ENCODE data around the gene SLC25A33.
"Not testable (repeated sequence)": the region's sequence is repeated elsewhere in the genome, so short reads cannot be mapped to it uniquely, and the experiment has no call there.

SLC25A33 gene

GRCh38 chr1:9539165-9539828 is at the start of gene SLC25A33:
Gene SLC25A33 (plus strand): TSS chr1:9539465. CDS start chr1:9539692, 227 bp downstream.
- Histone ChIP-seq H3K36me3 (ENCODE audit: insufficient read depth, low read length) (no peaks in the 10 kb centered on the region), H3K4me1 (ENCODE audit: insufficient read depth, low read length) (peaks cover 3% of the 10 kb centered on the region; the same call in 1 of the 2 replicates), H3K9ac (ENCODE audit: low read depth, low read length) (peak within 1 kb of the TSS; percentile 83), H3K9me3 (ENCODE audit: control insufficient read depth, insufficient read depth, low read length) (no peaks in the 10 kb centered on the region)

- H3K9ac ChIP-seq (ENCODE audit: low read depth, low read length), result no peak overlapping the region
- no peaks in the 10 kb centered on the region for H3K4me1 ChIP-seq (ENCODE audit: insufficient read depth, low read length)
Observed at GRCh38 chr1:9490605-9491339, 48.5 kb upstream of the SLC25A33 start.

GRCh38 chr1:9493326-9493725 is 45.9 kb upstream of the SLC25A33 start:
- Histone ChIP-seq H3K9ac (ENCODE audit: low read depth, low read length) (no peak overlapping the region), H3K36me3 (ENCODE audit: insufficient read depth, low read length) (no peaks in the 10 kb centered on the region), H3K9me3 (ENCODE audit: control insufficient read depth, insufficient read depth, low read length) (no peaks in the 10 kb centered on the region), H3K4me1 (ENCODE audit: insufficient read depth, low read length) (no peaks in the 10 kb centered on the region)

More at GRCh38 chr1:9490605-9491339, 48.5 kb upstream of the SLC25A33 start:
- no peaks in the 10 kb centered on the region for H3K9me3 ChIP-seq (ENCODE audit: control insufficient read depth, insufficient read depth, low read length)
- no peaks in the 10 kb centered on the region for H3K36me3 ChIP-seq (ENCODE audit: insufficient read depth, low read length)

GRCh38 chr1:9494936-9495758 is 44.1 kb upstream of the SLC25A33 start:
- Histone ChIP-seq H3K4me1 (ENCODE audit: insufficient read depth, low read length) (no peaks in the 10 kb centered on the region), H3K9me3 (ENCODE audit: control insufficient read depth, insufficient read depth, low read length) (no peaks in the 10 kb centered on the region), H3K9ac (ENCODE audit: low read depth, low read length) (peak overlapping the region; percentile 41; the same call in 1 of the 2 replicates), H3K36me3 (ENCODE audit: insufficient read depth, low read length) (no peaks in the 10 kb centered on the region)

- Histone ChIP-seq H3K9me3 (ENCODE audit: control insufficient read depth, insufficient read depth, low read length) (no peaks in the 10 kb centered on the region), H3K9ac (ENCODE audit: low read depth, low read length) (no peak overlapping the region), H3K36me3 (ENCODE audit: insufficient read depth, low read length) (no peaks in the 10 kb centered on the region), H3K4me1 (ENCODE audit: insufficient read depth, low read length) (no peaks in the 10 kb centered on the region)
Observed at GRCh38 chr1:9495854-9496374, 43.4 kb upstream of the SLC25A33 start.

GRCh38 chr1:9500756-9501754 is 38.2 kb upstream of the SLC25A33 start:
- H3K36me3 ChIP-seq (ENCODE audit: insufficient read depth, low read length), result no peaks in the 10 kb centered on the region
- H3K4me1 ChIP-seq (ENCODE audit: insufficient read depth, low read length), result no peaks in the 10 kb centered on the region
- H3K9ac ChIP-seq (ENCODE audit: low read depth, low read length), result no peak overlapping the region
- no peaks in the 10 kb centered on the region for H3K9me3 ChIP-seq (ENCODE audit: control insufficient read depth, insufficient read depth, low read length)

- no peaks in the 10 kb centered on the region for H3K4me1 ChIP-seq (ENCODE audit: insufficient read depth, low read length)
- H3K9me3 ChIP-seq (ENCODE audit: control insufficient read depth, insufficient read depth, low read length), result no peaks in the 10 kb centered on the region
- H3K36me3 ChIP-seq (ENCODE audit: insufficient read depth, low read length), result no peaks in the 10 kb centered on the region
- H3K9ac ChIP-seq (ENCODE audit: low read depth, low read length), result no peak overlapping the region
Observed at GRCh38 chr1:9503001-9503675, 36.1 kb upstream of the SLC25A33 start.

GRCh38 chr1:9505143-9505542 is 34.1 kb upstream of the SLC25A33 start:
- no peaks in the 10 kb centered on the region for H3K36me3 ChIP-seq (ENCODE audit: insufficient read depth, low read length)
- H3K9me3 ChIP-seq (ENCODE audit: control insufficient read depth, insufficient read depth, low read length), result no peaks in the 10 kb centered on the region

GRCh38 chr1:9506901-9507300 is 32.4 kb upstream of the SLC25A33 start:
- Histone ChIP-seq H3K9me3 (ENCODE audit: control insufficient read depth, insufficient read depth, low read length) (no peaks in the 10 kb centered on the region), H3K9ac (ENCODE audit: low read depth, low read length) (no peak overlapping the region), H3K4me1 (ENCODE audit: insufficient read depth, low read length) (no peaks in the 10 kb centered on the region), H3K36me3 (ENCODE audit: insufficient read depth, low read length) (no peaks in the 10 kb centered on the region)

More at GRCh38 chr1:9505143-9505542, 34.1 kb upstream of the SLC25A33 start:
- no peak overlapping the region for H3K9ac ChIP-seq (ENCODE audit: low read depth, low read length)
- H3K4me1 ChIP-seq (ENCODE audit: insufficient read depth, low read length), result no peaks in the 10 kb centered on the region

GRCh38 chr1:9510130-9510529 is 29.1 kb upstream of the SLC25A33 start:
- H3K9ac ChIP-seq (ENCODE audit: low read depth, low read length), result no peak overlapping the region
- H3K9me3 ChIP-seq (ENCODE audit: control insufficient read depth, insufficient read depth, low read length), result no peaks in the 10 kb centered on the region
- H3K36me3 ChIP-seq (ENCODE audit: insufficient read depth, low read length), result no peaks in the 10 kb centered on the region
- no peaks in the 10 kb centered on the region for H3K4me1 ChIP-seq (ENCODE audit: insufficient read depth, low read length)

GRCh38 chr1:9515550-9515949 is 23.7 kb upstream of the SLC25A33 start:
- not testable (repeated sequence) for H3K9ac ChIP-seq (ENCODE audit: low read depth, low read length); H3K9me3 ChIP-seq (ENCODE audit: control insufficient read depth, insufficient read depth, low read length); H3K4me1 ChIP-seq (ENCODE audit: insufficient read depth, low read length)

GRCh38 chr1:9518454-9518998 is 20.7 kb upstream of the SLC25A33 start:
- Histone ChIP-seq H3K36me3 (ENCODE audit: insufficient read depth, low read length) (no peaks in the 10 kb centered on the region), H3K9ac (ENCODE audit: low read depth, low read length) (no peak overlapping the region), H3K9me3 (ENCODE audit: control insufficient read depth, insufficient read depth, low read length) (no peaks in the 10 kb centered on the region), H3K4me1 (ENCODE audit: insufficient read depth, low read length) (no peaks in the 10 kb centered on the region; the same call in 1 of the 2 replicates)

More at GRCh38 chr1:9515550-9515949, 23.7 kb upstream of the SLC25A33 start:
- H3K36me3 ChIP-seq (ENCODE audit: insufficient read depth, low read length), result not testable (repeated sequence)

- Histone ChIP-seq H3K9ac (ENCODE audit: low read depth, low read length) (no peak overlapping the region), H3K4me1 (ENCODE audit: insufficient read depth, low read length) (no peaks in the 10 kb centered on the region; the same call in 1 of the 2 replicates), H3K9me3 (ENCODE audit: control insufficient read depth, insufficient read depth, low read length) (no peaks in the 10 kb centered on the region), H3K36me3 (ENCODE audit: insufficient read depth, low read length) (no peaks in the 10 kb centered on the region)
Observed at GRCh38 chr1:9520411-9520810, 18.9 kb upstream of the SLC25A33 start.
